HL-60 (cell line): ENCODE measurements around the gene GBGT1.

Experiments
- DNase-seq, 2 experiments: peaks; one replicate each; pipeline ENCODE4 v3.0.0-alpha.2; 2010 to 2020; ENCODE audit warnings: low read depth in 1 of 2, low spot score in 1 of 2
- H3K27ac ChIP-seq: fragments of 250-450 bp; sonication (Bioruptor Pico); replicated peaks from 2 replicates; pipeline ENCODE4 v1.5.1; 2020; ENCODE audit warnings: mild to moderate bottlenecking, moderate library complexity
- H3K27me3 ChIP-seq: fragments of 250-450 bp; sonication (Bioruptor Pico); 2 replicates; pipeline ENCODE4 v1.5.1; 2021; ENCODE audit warnings: mild to moderate bottlenecking, moderate library complexity; ENCODE audit not compliant: insufficient read depth, poor library complexity, severe bottlenecking
- H3K4me3 ChIP-seq: replicated peaks from 2 replicates; pipeline ENCODE4 v1.5.1; 2011; ENCODE audit warnings: mild to moderate bottlenecking, control low read depth, low read length; ENCODE audit not compliant: insufficient read depth
- GABPA ChIP-seq: IDR thresholded peaks from 2 replicates; pipeline ENCODE4 v1.6.1; 2012; ENCODE audit warnings: low read depth
- POLR2AphosphoS5 ChIP-seq: IDR thresholded peaks from 2 replicates; pipeline ENCODE4 v1.6.1; 2012; ENCODE audit warnings: low read depth
- SPI1 ChIP-seq: IDR thresholded peaks from 2 replicates; pipeline ENCODE4 v1.6.1; 2012; ENCODE audit warnings: low read depth, mild to moderate bottlenecking, borderline replicate concordance
- TF ChIP-seq, protein P1 (sequence below): IDR thresholded peaks from 2 replicates; pipeline ENCODE4 v1.6.1; 2012; ENCODE audit warnings: low read depth; ENCODE audit not compliant: insufficient replicate concordance
- TF ChIP-seq, protein P2 (sequence below): IDR thresholded peaks from one replicate; pipeline ENCODE4 v1.5.1; 2011; ENCODE audit warnings: low read length, control low read depth, inconsistent platforms; ENCODE audit not compliant: insufficient read depth

The GBGT1 gene

DNA sequence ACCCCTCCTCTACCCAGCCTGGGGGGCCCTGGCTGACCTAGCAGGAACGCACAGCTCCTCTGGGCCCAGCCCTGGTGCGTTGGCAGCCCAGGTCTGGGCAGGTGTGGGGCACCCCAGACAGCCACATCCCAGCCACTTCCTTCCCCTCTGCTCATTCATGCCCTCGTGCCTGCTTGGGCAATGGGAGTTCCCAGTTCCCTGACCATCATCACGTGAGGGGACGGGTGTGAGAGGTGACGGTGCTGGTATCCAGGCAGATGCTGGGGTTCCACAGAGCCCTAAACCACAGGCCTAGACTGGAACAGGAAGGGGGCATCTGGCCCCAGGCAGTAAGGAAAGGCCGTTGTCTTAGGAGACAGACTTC, 51.1 kb downstream of the GBGT1 start:
- TF ChIP-seq, protein P1, sequence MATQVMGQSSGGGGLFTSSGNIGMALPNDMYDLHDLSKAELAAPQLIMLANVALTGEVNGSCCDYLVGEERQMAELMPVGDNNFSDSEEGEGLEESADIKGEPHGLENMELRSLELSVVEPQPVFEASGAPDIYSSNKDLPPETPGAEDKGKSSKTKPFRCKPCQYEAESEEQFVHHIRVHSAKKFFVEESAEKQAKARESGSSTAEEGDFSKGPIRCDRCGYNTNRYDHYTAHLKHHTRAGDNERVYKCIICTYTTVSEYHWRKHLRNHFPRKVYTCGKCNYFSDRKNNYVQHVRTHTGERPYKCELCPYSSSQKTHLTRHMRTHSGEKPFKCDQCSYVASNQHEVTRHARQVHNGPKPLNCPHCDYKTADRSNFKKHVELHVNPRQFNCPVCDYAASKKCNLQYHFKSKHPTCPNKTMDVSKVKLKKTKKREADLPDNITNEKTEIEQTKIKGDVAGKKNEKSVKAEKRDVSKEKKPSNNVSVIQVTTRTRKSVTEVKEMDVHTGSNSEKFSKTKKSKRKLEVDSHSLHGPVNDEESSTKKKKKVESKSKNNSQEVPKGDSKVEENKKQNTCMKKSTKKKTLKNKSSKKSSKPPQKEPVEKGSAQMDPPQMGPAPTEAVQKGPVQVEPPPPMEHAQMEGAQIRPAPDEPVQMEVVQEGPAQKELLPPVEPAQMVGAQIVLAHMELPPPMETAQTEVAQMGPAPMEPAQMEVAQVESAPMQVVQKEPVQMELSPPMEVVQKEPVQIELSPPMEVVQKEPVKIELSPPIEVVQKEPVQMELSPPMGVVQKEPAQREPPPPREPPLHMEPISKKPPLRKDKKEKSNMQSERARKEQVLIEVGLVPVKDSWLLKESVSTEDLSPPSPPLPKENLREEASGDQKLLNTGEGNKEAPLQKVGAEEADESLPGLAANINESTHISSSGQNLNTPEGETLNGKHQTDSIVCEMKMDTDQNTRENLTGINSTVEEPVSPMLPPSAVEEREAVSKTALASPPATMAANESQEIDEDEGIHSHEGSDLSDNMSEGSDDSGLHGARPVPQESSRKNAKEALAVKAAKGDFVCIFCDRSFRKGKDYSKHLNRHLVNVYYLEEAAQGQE: no peak
- TF ChIP-seq GABPA (no peak), POLR2AphosphoS5 (peak; percentile 99), SPI1 (peak; percentile 90)
- TF ChIP-seq, protein P2, sequence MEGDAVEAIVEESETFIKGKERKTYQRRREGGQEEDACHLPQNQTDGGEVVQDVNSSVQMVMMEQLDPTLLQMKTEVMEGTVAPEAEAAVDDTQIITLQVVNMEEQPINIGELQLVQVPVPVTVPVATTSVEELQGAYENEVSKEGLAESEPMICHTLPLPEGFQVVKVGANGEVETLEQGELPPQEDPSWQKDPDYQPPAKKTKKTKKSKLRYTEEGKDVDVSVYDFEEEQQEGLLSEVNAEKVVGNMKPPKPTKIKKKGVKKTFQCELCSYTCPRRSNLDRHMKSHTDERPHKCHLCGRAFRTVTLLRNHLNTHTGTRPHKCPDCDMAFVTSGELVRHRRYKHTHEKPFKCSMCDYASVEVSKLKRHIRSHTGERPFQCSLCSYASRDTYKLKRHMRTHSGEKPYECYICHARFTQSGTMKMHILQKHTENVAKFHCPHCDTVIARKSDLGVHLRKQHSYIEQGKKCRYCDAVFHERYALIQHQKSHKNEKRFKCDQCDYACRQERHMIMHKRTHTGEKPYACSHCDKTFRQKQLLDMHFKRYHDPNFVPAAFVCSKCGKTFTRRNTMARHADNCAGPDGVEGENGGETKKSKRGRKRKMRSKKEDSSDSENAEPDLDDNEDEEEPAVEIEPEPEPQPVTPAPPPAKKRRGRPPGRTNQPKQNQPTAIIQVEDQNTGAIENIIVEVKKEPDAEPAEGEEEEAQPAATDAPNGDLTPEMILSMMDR: no peak
- H3K27me3 ChIP-seq: no peaks in the 10 kb centered on the region
- DNase-seq: peak; percentile 98 to 99
- H3K4me3 ChIP-seq: no peak overlapping the region
- H3K27ac ChIP-seq: peak overlapping the region; percentile 87

DNA sequence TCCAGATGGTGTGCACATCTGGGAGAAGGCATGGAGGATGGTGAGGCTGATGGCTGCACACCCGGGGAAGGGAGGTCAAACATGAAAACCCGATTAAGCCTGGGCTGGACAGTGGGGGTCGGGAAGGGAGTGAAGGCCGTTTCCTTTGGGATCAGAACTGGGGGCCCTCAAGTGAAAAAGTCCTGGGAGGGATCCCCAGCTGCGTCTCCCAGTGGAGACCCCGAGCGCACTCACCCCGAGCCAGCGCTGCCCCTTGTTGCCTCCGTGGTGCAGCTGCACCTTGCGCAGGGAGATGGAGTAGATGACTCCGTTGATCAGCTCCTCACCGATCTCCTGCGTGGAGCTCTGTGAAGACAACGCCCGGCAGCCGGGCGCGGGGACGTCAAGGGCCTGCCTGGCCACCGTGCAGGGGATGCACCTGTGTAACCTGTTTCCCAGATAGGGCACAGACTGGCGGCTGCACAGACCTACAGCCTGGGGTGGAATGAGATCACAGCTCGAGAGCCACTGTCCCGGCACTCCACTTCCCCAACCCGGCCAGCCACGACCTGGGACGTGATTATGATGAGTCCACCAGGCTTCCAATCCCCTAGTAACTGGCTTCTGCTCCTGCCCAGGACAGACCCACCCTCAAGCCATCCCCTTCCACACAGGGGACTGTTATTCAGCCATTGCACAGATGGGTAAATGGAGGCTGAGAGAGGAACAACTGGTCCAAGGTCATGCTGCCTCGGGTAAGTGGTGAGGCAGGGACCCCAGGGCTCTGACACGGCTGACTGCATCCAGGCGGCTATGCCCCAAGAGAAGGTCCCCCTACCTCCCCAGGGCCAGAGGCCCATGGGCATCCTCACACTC, 51.7 kb downstream of the GBGT1 start:
- H3K4me3 ChIP-seq: no peak overlapping the region
- H3K27ac ChIP-seq: peak overlapping the region; percentile 87
- no peak for TF ChIP-seq SPI1
- no peaks in the 10 kb centered on the region for H3K27me3 ChIP-seq
- peak in 1 of 2 experiments; percentile 38 for DNase-seq

DNA sequence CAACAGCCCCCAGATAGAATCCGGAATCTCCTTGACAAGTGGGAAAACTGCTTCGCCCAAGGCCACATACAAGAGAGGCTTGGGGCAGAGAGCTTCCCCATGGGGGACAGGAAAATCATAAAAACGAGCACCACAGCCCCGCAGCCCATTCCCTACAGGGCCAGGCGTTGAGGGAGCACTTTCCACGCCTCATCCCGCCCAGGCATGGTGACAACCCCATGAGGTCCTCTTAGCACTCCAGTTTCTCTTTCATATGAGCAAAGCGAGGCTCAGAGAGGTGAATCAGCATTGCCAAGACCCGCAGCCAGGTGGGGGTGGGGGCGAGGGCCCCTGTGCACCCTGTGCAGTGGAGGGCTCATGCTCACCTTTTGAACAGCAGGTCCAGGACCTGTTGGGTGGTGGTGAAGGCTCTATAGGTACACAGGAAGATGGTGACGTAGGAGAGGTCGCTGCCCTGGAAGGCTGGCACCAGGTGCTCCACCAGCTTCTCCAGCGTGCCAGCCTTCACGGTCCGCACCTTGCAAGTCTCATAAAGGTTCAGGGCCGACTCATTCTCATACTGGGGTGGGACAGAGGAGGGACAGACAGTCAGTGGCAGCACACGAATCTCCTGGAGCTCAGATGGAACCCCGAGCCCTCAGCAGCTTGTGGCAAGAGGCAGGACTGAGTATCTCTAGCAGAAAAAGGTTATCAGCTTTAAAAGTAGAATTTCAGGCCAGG, 53.6 kb downstream of the GBGT1 start:
- Histone ChIP-seq H3K27me3 (no peaks in the 10 kb centered on the region), H3K27ac (no peak overlapping the region), H3K4me3 (no peak overlapping the region)
- no peak for DNase-seq
- TF ChIP-seq GABPA (no peak), POLR2AphosphoS5 (no peak), SPI1 (no peak)
- TF ChIP-seq, protein P2: no peak
- TF ChIP-seq, protein P1: no peak
